ENCODE measurements around the gene CCND2.

CCND2 gene

DNA sequence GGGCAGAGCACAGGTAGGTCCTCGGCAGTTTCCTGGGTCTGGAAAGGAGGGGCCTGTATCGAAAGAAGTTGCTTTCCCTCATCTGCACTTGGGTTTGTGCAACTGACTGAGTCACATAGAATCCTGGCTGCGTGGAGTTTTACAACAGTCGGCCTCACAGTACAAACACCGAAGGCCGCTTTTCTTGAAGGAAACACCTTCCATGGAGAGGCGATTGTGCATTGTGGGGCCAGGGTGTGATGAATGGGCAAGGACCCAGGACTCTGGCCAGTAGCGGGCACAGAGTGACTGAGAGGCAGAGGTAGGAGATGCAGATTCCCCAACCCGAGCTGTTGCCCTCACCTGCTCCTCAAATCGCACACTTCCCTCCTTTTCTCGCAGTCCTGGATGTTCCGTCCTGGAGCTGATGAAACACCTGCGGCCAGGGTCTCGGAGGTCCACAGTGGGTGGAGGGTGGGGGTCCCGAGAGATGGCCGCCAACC lies 7.7 kb downstream of the CCND2 start:
- H3K4me3 ChIP-seq (ENCODE audit: low read length): no peak overlapping the region
- DNase-seq (ENCODE audit: low read depth): no peak
- TF ChIP-seq, protein P1, sequence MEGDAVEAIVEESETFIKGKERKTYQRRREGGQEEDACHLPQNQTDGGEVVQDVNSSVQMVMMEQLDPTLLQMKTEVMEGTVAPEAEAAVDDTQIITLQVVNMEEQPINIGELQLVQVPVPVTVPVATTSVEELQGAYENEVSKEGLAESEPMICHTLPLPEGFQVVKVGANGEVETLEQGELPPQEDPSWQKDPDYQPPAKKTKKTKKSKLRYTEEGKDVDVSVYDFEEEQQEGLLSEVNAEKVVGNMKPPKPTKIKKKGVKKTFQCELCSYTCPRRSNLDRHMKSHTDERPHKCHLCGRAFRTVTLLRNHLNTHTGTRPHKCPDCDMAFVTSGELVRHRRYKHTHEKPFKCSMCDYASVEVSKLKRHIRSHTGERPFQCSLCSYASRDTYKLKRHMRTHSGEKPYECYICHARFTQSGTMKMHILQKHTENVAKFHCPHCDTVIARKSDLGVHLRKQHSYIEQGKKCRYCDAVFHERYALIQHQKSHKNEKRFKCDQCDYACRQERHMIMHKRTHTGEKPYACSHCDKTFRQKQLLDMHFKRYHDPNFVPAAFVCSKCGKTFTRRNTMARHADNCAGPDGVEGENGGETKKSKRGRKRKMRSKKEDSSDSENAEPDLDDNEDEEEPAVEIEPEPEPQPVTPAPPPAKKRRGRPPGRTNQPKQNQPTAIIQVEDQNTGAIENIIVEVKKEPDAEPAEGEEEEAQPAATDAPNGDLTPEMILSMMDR (IDR thresholded peaks at IDR 0.05; ENCODE audit: insufficient read depth, low read depth, low read length, missing control alignments): no peak

DNA sequence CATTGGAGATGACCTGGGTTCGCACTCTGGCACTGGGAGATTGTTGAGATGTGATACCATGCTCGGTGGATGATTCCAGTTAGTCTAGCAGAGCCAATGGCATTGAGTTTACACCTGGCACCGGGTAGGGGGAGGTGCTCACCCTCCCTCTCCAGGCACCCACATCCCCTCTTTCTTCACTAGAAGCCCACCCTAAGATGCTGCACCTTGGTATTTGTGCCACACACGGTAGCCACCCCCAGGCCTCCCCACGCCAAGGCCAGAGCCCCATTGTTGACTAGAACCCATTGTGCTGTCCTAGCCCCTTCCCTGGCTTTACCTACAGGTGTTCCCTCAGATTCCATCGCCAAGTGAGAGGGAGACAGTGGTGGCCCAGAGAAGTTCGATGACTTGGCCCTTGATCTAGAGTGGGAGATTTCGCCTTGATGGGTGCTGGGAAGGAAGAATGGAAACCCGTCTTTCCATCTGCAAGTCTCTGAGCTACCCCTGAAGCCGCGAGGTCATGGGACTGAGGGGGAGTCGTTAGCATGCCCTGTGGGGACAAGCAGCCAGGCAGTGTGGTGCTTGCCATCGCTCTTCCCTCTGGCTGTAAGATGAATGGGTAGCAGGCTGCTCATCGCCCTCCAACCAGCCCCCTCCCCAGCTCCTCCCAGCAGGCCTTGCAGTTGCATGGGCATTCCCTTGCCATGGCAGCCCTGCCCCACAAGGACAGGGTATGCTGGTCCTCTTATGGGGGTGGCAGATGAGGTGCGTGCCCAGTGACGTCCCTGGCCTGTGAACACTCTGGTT lies 8.7 kb downstream of the CCND2 start:
- H3K4me3 ChIP-seq (ENCODE audit: low read length): no peak overlapping the region
- DNase-seq (ENCODE audit: low read depth): no peak
- TF ChIP-seq, protein P1 (IDR thresholded peaks at IDR 0.05; ENCODE audit: insufficient read depth, low read depth, low read length, missing control alignments): no peak

DNA sequence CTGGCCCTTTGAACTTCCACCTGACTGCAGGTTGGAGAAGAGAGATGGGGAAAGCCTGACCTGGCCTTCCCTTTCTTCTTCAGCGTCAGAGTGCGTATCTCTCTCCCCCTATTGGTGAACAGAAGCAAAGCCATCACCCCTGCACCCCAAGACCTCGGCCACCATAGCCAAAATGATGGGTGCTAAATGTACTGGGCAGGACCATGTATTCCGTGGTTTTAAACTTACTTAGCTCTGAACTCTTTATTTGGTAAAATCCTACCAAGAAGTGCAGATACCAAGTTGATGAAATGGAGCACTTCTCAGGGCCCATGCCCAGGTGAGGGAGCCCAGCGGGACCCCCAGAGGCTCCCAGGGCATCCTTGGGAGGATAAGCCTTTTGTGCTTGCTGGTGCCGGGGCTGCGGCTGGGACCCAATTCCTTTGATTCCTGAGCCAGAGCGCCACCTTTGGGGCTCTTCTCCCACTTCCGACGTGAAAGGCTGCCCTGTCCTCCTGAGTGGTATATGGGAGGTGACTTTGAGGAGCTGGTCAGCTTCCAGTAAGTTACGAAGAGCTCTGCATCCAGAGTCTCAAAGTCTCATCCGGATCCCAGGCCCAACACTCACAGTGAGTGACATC lies 9.4 kb downstream of the CCND2 start:
- DNase-seq (ENCODE audit: low read depth): no peak
- TF ChIP-seq, protein P1 (IDR thresholded peaks at IDR 0.05; ENCODE audit: insufficient read depth, low read depth, low read length, missing control alignments): no peak
- no peak overlapping the region for H3K4me3 ChIP-seq (ENCODE audit: low read length)

DNA sequence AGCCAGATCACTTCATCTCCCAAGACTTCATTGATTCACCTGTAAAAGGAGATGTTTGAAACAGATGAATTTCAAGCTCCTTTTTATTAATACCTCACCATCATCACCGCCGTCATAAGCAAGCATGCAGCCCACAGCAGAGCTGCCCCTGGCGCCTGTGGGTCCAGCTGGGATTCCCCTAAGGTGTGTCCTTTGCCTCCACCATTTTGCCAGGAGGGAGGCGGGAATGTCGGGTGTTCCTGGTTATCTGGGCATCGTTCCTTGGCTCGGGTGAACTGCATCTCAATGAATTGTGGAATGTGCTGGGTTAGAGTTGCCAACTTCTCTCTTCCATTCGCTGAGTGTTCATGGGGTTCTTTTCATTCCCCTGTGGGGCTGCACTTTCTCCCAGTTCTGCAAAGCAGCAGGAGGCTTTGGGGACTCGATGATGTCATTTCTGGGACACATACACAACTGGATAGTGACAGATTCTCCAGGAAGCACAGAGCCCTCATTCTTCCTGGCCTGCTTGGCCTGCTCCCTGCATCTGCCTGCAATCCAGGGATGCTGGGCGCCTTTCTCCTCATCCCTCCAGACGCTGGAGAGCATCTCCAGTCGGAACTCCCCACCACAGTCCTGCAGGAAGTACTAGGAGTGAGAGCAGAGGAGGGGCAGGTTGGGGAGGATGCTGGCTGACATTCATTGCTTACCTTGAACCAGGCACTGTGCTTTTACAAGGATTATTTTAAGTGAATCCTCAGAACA lies 10.1 kb downstream of the CCND2 start:
- TF ChIP-seq, protein P1 (IDR thresholded peaks at IDR 0.05; ENCODE audit: insufficient read depth, low read depth, low read length, missing control alignments): no peak
- DNase-seq (ENCODE audit: low read depth): no peak
- no peak overlapping the region for H3K4me3 ChIP-seq (ENCODE audit: low read length)

DNA sequence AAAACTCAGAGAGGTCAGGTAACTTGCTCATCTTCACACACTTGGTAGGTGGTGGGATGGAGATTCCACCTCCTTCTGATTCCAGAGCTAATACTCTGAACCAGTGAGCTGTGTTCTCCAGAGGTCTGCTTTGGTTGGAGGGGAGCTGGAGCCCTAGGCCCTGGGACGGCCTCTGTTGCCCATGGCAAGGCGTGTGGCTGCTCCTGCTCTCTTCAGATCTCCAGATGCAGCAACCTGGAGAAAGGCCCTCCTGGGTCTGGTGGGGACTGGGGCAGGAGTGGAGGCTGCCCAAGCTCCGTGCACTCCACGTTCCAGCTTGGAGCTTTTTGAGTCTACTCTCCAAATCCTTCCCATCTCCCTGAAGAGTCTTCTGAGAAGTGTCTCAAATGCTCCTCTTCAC lies 10.7 kb downstream of the CCND2 start:
- H3K4me3 ChIP-seq (ENCODE audit: low read length): no peak overlapping the region
- DNase-seq (ENCODE audit: low read depth): no peak
- TF ChIP-seq, protein P1 (IDR thresholded peaks at IDR 0.05; ENCODE audit: insufficient read depth, low read depth, low read length, missing control alignments): no peak

DNA sequence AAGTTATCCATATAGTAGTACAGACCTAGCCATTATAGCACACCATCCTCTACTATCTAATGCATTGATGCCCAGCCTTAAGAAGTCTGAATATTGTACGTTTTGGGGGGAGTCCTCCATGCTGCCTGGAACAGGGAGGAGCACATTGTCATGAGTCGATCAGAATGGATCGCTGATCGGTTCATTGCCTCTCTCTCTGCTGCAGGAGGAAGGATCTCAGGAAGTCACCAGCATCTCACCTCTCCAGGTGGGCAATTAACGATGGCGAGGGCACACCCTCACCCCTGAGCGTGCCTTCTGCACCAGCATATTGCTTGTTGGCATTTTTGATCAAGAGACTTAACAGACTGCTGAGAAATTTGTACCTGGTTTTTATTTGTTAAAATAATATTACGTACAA lies 11.5 kb downstream of the CCND2 start:
- TF ChIP-seq, protein P1 (IDR thresholded peaks at IDR 0.05; ENCODE audit: insufficient read depth, low read depth, low read length, missing control alignments): no peak
- DNase-seq (ENCODE audit: low read depth): no peak
- no peak overlapping the region for H3K4me3 ChIP-seq (ENCODE audit: low read length)

All from epithelial cell of esophagus (primary cell).